ENCODE measurements around the gene AMPD3. TPM values are rescaled to one million over a fixed set of nuclear protein-coding genes. Genes with fewer than 3 reads are reported as not detected.

The AMPD3 gene
- total RNA-seq, 1 experiment from 2014 or later, result 17.4 TPM

GRCh38 chr11:10494636-10495463, 39.8 kb downstream of the AMPD3 start:
- no peak for DNase-seq
- no peak overlapping the region for H2AFZ ChIP-seq
- ChIA-PET CTCF (no interaction called here), POLR2A (ENCODE audit: unreplicated experiment) (interaction anchor here (0.6 kb wide), 1 partner anchor 102 kb away, joined by 6 read pairs; no protein-coding TSS in a partner anchor)
- no peak overlapping the region for H3K4me3 ChIP-seq
- H3F3A ChIP-seq (ENCODE audit: insufficient read depth, low read depth), result peaks cover 21% of the 10 kb centered on the region; the same call in 1 of the 2 replicates
- H3K27me3 ChIP-seq (ENCODE audit: insufficient read depth, low read depth), result no peaks in the 10 kb centered on the region
- H3K79me2 ChIP-seq (ENCODE audit: low read depth), result 0 out of 2 replicates have a peak, but pooled peaks cover 7% of the 10 kb centered on the region
- H3K4me1 ChIP-seq (replicated peaks; ENCODE audit: insufficient read depth), result peaks cover 24% of the 10 kb centered on the region
- no peak overlapping the region for H3K4me2 ChIP-seq
- no peaks in the 10 kb centered on the region for H4K20me1 ChIP-seq (ENCODE audit: insufficient read depth)
- TF ChIP-seq CTCF (conservative IDR thresholded peaks at IDR 0.05), result no peak
- intact Hi-C loops (cut with micrococcal nuclease; ENCODE audit: unreplicated experiment), result no loop called here
- H3K9me2 ChIP-seq (ENCODE audit: insufficient read depth), result no peaks in the 10 kb centered on the region
- no peak overlapping the region for H3K27ac ChIP-seq
- H3K9me3 ChIP-seq (ENCODE audit: insufficient read depth, low read depth), result no peaks in the 10 kb centered on the region
- BruUV-seq (replicated peaks), result no TSS peak
- no peaks in the 10 kb centered on the region for H3K36me3 ChIP-seq (ENCODE audit: low read depth)

DNA sequence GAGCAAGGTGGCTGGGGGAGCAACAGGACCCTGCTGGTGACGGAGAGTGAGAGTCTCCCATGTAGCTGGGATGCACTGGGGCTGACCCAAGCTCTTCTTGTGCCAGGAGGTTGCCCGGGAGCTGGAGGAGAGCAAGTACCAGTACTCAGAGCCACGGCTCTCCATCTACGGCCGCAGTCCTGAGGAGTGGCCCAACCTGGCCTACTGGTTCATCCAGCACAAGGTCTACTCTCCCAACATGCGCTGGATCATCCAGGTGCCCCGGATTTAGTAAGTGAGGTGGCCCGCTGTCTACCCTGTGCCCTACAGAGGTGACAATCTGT, 40.4 kb downstream of the AMPD3 start:
- CTCF ChIA-PET, result no interaction called here
- intact Hi-C loops (cut with micrococcal nuclease; ENCODE audit: unreplicated experiment), result no loop called here
- no TSS peak for BruUV-seq (replicated peaks)

GRCh38 chr11:10496296-10496936, 41.4 kb downstream of the AMPD3 start:
- H4K20me1 ChIP-seq (ENCODE audit: insufficient read depth), result no peaks in the 10 kb centered on the region
- H3F3A ChIP-seq (ENCODE audit: insufficient read depth, low read depth), result peaks cover 5% of the 10 kb centered on the region; the same call in 1 of the 2 replicates
- H2AFZ ChIP-seq, result no peak overlapping the region
- ChIA-PET CTCF (no interaction called here), POLR2A (ENCODE audit: unreplicated experiment) (no interaction called here)
- no peaks in the 10 kb centered on the region for H3K36me3 ChIP-seq (ENCODE audit: low read depth)
- TF ChIP-seq CTCF (conservative IDR thresholded peaks at IDR 0.05), result no peak
- TF ChIP-seq EZH2 (IDR thresholded peaks at IDR 0.05; ENCODE audit: low read depth), result no peak
- no peak for DNase-seq
- peaks cover 8% of the 10 kb centered on the region for H3K4me1 ChIP-seq (replicated peaks; ENCODE audit: insufficient read depth)
- no peak overlapping the region for H3K27ac ChIP-seq
- no peak overlapping the region for H3K4me2 ChIP-seq
- intact Hi-C loops (cut with micrococcal nuclease; ENCODE audit: unreplicated experiment), result no loop called here
- H3K9me3 ChIP-seq (ENCODE audit: insufficient read depth, low read depth), result no peaks in the 10 kb centered on the region
- H3K4me3 ChIP-seq, result no peak overlapping the region
- no peaks in the 10 kb centered on the region for H3K27me3 ChIP-seq (ENCODE audit: insufficient read depth, low read depth)
- 0 out of 2 replicates have a peak, but pooled peaks cover 7% of the 10 kb centered on the region for H3K79me2 ChIP-seq (ENCODE audit: low read depth)
- H3K9me2 ChIP-seq (ENCODE audit: insufficient read depth), result no peaks in the 10 kb centered on the region
- BruUV-seq (replicated peaks), result no TSS peak

More for the DNA sequence above, 40.4 kb downstream of the AMPD3 start:
- Histone ChIP-seq H3K4me1 (replicated peaks; ENCODE audit: insufficient read depth) (peaks cover 18% of the 10 kb centered on the region), H3K36me3 (ENCODE audit: low read depth) (no peaks in the 10 kb centered on the region), H3K9me2 (ENCODE audit: insufficient read depth) (no peaks in the 10 kb centered on the region), H3K79me2 (ENCODE audit: low read depth) (0 out of 2 replicates have a peak, but pooled peaks cover 7% of the 10 kb centered on the region), H3K27me3 (ENCODE audit: insufficient read depth, low read depth) (no peaks in the 10 kb centered on the region), H3K9me3 (ENCODE audit: insufficient read depth, low read depth) (no peaks in the 10 kb centered on the region), H3K4me3 (no peak overlapping the region), H2AFZ (no peak overlapping the region), H3F3A (ENCODE audit: insufficient read depth, low read depth) (peaks cover 15% of the 10 kb centered on the region; the same call in 1 of the 2 replicates), H3K27ac (no peak overlapping the region), H4K20me1 (ENCODE audit: insufficient read depth) (no peaks in the 10 kb centered on the region), H3K4me2 (no peak overlapping the region)
- no peak for DNase-seq
- POLR2A ChIA-PET (ENCODE audit: unreplicated experiment), result interaction anchor here (0.6 kb wide), 1 partner anchor 102 kb away, joined by 6 read pairs; no protein-coding TSS in a partner anchor
- no peak for TF ChIP-seq CTCF (conservative IDR thresholded peaks at IDR 0.05)
- TF ChIP-seq EZH2 (IDR thresholded peaks at IDR 0.05; ENCODE audit: low read depth), result no peak
